Measurements from ENCODE around the gene CRISPLD2. TPM values are rescaled to one million over a fixed set of nuclear protein-coding genes. Genes with fewer than 3 reads are reported as not detected.

The CRISPLD2 gene
- total RNA-seq, 4 donors from 2014 or later: 99.9 to 450 (median 407) TPM

GRCh38 chr16:84810518-84811273 lies 9.1 kb upstream of the CRISPLD2 start:
- peak; percentile 37 for ATAC-seq (ENCODE audit: low FRiP score)
- TF ChIP-seq CTCF (IDR thresholded peaks at IDR 0.05): no peak
- DNase-seq (ENCODE audit: low spot score): no peak

- no peak for ATAC-seq (ENCODE audit: low FRiP score)
- no peak for TF ChIP-seq CTCF (IDR thresholded peaks at IDR 0.05)
- no peak for DNase-seq (ENCODE audit: low spot score)
Measured at GRCh38 chr16:84811529-84811928, 8.3 kb upstream of the CRISPLD2 start.

GRCh38 chr16:84813141-84813934 lies 6.4 kb upstream of the CRISPLD2 start:
- DNase-seq (ENCODE audit: low spot score): no peak
- no peak for TF ChIP-seq CTCF (IDR thresholded peaks at IDR 0.05)
- no peak for ATAC-seq (ENCODE audit: low FRiP score)

GRCh38 chr16:84815462-84815861 lies 4.3 kb upstream of the CRISPLD2 start:
- ATAC-seq (ENCODE audit: low FRiP score) (no peak), DNase-seq (ENCODE audit: low spot score) (no peak)
- TF ChIP-seq CTCF (IDR thresholded peaks at IDR 0.05): no peak

- TF ChIP-seq CTCF (IDR thresholded peaks at IDR 0.05): no peak
- DNase-seq (ENCODE audit: low spot score) (no peak), ATAC-seq (ENCODE audit: low FRiP score) (no peak)
Measured at GRCh38 chr16:84816023-84816422, 3.8 kb upstream of the CRISPLD2 start.

GRCh38 chr16:84816485-84816884 lies 3.3 kb upstream of the CRISPLD2 start:
- no peak for DNase-seq (ENCODE audit: low spot score)
- TF ChIP-seq CTCF (IDR thresholded peaks at IDR 0.05): no peak
- ATAC-seq (ENCODE audit: low FRiP score): no peak
